ENCODE measurements around the gene OCEL1.
"Not testable (repeated sequence)": the region's sequence is repeated elsewhere in the genome, so short reads cannot be mapped to it uniquely, and the experiment has no call there.

OCEL1 gene

GRCh38 chr19:17226002-17226933, at the start of gene OCEL1:
Gene OCEL1 (plus strand): TSS chr19:17226226. CDS start chr19:17226248, 22 bp downstream.
- peak; percentile 95 to 98 (median 95) for DNase-seq (ENCODE audit: low read depth in 3 of 3)

GRCh38 chr19:17178291-17178690, 47.7 kb upstream of the OCEL1 start:
- DNase-seq (ENCODE audit: low read depth in 3 of 3): no peak

GRCh38 chr19:17180997-17181702, 44.9 kb upstream of the OCEL1 start:
- DNase-seq (ENCODE audit: low read depth in 3 of 3): no peak

- DNase-seq (ENCODE audit: low read depth in 3 of 3): no peak
These were observed 42.7 kb upstream of the OCEL1 start for GRCh38 chr19:17183271-17183761.

- peak in 1 of 3 donors; percentile 12 for DNase-seq (ENCODE audit: low read depth in 3 of 3)
These were observed 42.1 kb upstream of the OCEL1 start for GRCh38 chr19:17183858-17184321.

GRCh38 chr19:17184371-17184841, 41.6 kb upstream of the OCEL1 start:
- peak in 1 of 3 donors; percentile 23 for DNase-seq (ENCODE audit: low read depth in 3 of 3)

GRCh38 chr19:17185590-17185989, 40.4 kb upstream of the OCEL1 start:
- DNase-seq (ENCODE audit: low read depth in 3 of 3): no peak

- not testable (repeated sequence) for DNase-seq (ENCODE audit: low read depth in 3 of 3)
These were observed 34.3 kb upstream of the OCEL1 start for GRCh38 chr19:17191736-17192135.

- no peak for DNase-seq (ENCODE audit: low read depth in 3 of 3)
These were observed 33.3 kb upstream of the OCEL1 start for GRCh38 chr19:17192751-17193150.

- DNase-seq (ENCODE audit: low read depth in 3 of 3): no peak
These were observed 31.4 kb upstream of the OCEL1 start for GRCh38 chr19:17194608-17195007.

- DNase-seq (ENCODE audit: low read depth in 3 of 3): no peak
These were observed 30.9 kb upstream of the OCEL1 start for GRCh38 chr19:17195106-17195505.

GRCh38 chr19:17196610-17197009, 29.4 kb upstream of the OCEL1 start:
- no peak for DNase-seq (ENCODE audit: low read depth in 3 of 3)

- DNase-seq (ENCODE audit: low read depth in 3 of 3): no peak
These were observed 28.4 kb upstream of the OCEL1 start for GRCh38 chr19:17197666-17198065.

GRCh38 chr19:17200408-17201079, 25.5 kb upstream of the OCEL1 start:
- DNase-seq (ENCODE audit: low read depth in 3 of 3): no peak

- DNase-seq (ENCODE audit: low read depth in 3 of 3): no peak
These were observed 23.8 kb upstream of the OCEL1 start for GRCh38 chr19:17202249-17202648.

- DNase-seq (ENCODE audit: low read depth in 3 of 3): no peak
These were observed 23.3 kb upstream of the OCEL1 start for GRCh38 chr19:17202713-17203112.

GRCh38 chr19:17205237-17206140, 20.5 kb upstream of the OCEL1 start:
- peak in 2 of 3 donors; percentile 24 to 31 for DNase-seq (ENCODE audit: low read depth in 3 of 3)

- no peak for DNase-seq (ENCODE audit: low read depth in 3 of 3)
These were observed 19.1 kb upstream of the OCEL1 start for GRCh38 chr19:17206736-17207581.

- DNase-seq (ENCODE audit: low read depth in 3 of 3): peak; percentile 24 to 53 (median 40)
These were observed 16.6 kb upstream of the OCEL1 start for GRCh38 chr19:17209126-17210036.

Data from stimulated activated CD4-positive, alpha-beta T cell treated with anti-CD3 and anti-CD28 coated beads, TNF-alpha, amount 100 ng/mL, for 48 hours (primary cell).